CD4-positive, CD25-positive, alpha-beta regulatory T cell (primary cell): ENCODE results near the gene GRIK1. TPM values are rescaled to one million over a fixed set of nuclear protein-coding genes. Genes with fewer than 3 reads are reported as not detected.

ENCODE experiments used
- ATAC-seq, 2 donors: fragments of 150-1000 bp; cut with Tn5 transposase; one replicate each; pipeline ENCODE4 v1.10.0; 2021; ENCODE audit warnings: low read depth in 2 of 2, moderate number of reproducible peaks in 2 of 2, moderate library complexity in 1 of 2
- DNase-seq, 3 donors: peaks; one replicate each; pipeline versions ENCODE4 v3.0.0 to v3.0.0-alpha.2; 2012 to 2022; ENCODE audit warnings: mixed read lengths in 1 of 3
- H3K27ac ChIP-seq: one replicate; pipeline ENCODE4 v1.7.0; 2013; ENCODE audit warnings: mild to moderate bottlenecking, low read length; ENCODE audit not compliant: insufficient read depth, poor library complexity, severe bottlenecking
- H3K27me3 ChIP-seq: one replicate; pipeline ENCODE4 v1.7.0; 2013; ENCODE audit warnings: low read length; ENCODE audit not compliant: control insufficient read depth, insufficient read depth
- H3K36me3 ChIP-seq: one replicate; pipeline ENCODE4 v1.7.0; 2013; ENCODE audit warnings: mild to moderate bottlenecking, low read length, moderate library complexity; ENCODE audit not compliant: control insufficient read depth, insufficient read depth
- H3K4me1 ChIP-seq: 2 replicates; pipeline ENCODE4 v1.7.0; 2013; ENCODE audit warnings: mild to moderate bottlenecking, low read length; ENCODE audit not compliant: insufficient read depth, control insufficient read depth, poor library complexity, severe bottlenecking
- H3K4me3 ChIP-seq: one replicate; pipeline ENCODE4 v1.7.0; 2013; ENCODE audit warnings: low read depth, mild to moderate bottlenecking, low read length, moderate library complexity
- H3K9me3 ChIP-seq, 2 experiments: 1 replicate in 1 of 2; 2 replicates in 1 of 2; pipeline ENCODE4 v1.7.0; 2013; ENCODE audit warnings: low read length in 2 of 2, mild to moderate bottlenecking in 1 of 2, moderate library complexity in 1 of 2; ENCODE audit not compliant: control insufficient read depth in 2 of 2
- H3K27ac Mint-ChIP-seq, 3 donors: one replicate each; pipeline ENCODE4 v1.8.0; 2020 to 2022; ENCODE audit warnings: mild to moderate bottlenecking in 3 of 3, mixed read lengths in 3 of 3, moderate library complexity in 2 of 3
- H3K27me3 Mint-ChIP-seq: one replicate; pipeline ENCODE4 v1.8.0; 2022; ENCODE audit warnings: mild to moderate bottlenecking, mixed read lengths
- H3K36me3 Mint-ChIP-seq: one replicate; pipeline ENCODE4 v1.8.0; 2020; ENCODE audit warnings: mixed read lengths
- H3K4me1 Mint-ChIP-seq, 4 donors: one replicate each; pipeline ENCODE4 v1.8.0; 2020 to 2022; ENCODE audit warnings: mixed read lengths in 4 of 4, mild to moderate bottlenecking in 1 of 4
- H3K4me3 Mint-ChIP-seq, 4 donors: one replicate each; pipeline ENCODE4 v1.8.0; 2020 to 2022; ENCODE audit warnings: mild to moderate bottlenecking in 4 of 4, mixed read lengths in 4 of 4, moderate library complexity in 3 of 4
- H3K9me3 Mint-ChIP-seq, 7 donors: one replicate each; pipeline ENCODE4 v1.8.0; 2020 to 2022; ENCODE audit warnings: mixed read lengths in 7 of 7, mild to moderate bottlenecking in 3 of 7, moderate library complexity in 2 of 7
- polyA plus RNA-seq, 4 donors: library from polyadenylated mRNA; unstranded; fragments of 300-500 nt; fragmentation: Illumina TruSeq; gene quantifications; one replicate each; pipeline ENCODE4 v1.2.3, GENCODE V29; 2021
- total RNA-seq: library from RNA; stranded (reverse); gene quantifications from one replicate; pipeline ENCODE4 v1.2.3, GENCODE V29; 2022

Gene GRIK1
- total and polyA plus RNA-seq, 5 donors from 2014 or later = 0.06 TPM; not detected in 4

- no peaks in the 10 kb centered on the region for H3K36me3 Mint-ChIP-seq
- no peak overlapping the region for H3K27ac Mint-ChIP-seq
- H3K36me3 ChIP-seq = no peaks in the 10 kb centered on the region
- no peak overlapping the region for H3K4me3 ChIP-seq
- no peaks in the 10 kb centered on the region for H3K27me3 ChIP-seq
- no peak overlapping the region for H3K27ac ChIP-seq
- peaks cover 4% of the 10 kb centered on the region for H3K27me3 Mint-ChIP-seq
- H3K4me1 Mint-ChIP-seq = no peaks in the 10 kb centered on the region
- no peak for DNase-seq
- no peak for ATAC-seq
- no peaks in the 10 kb centered on the region for H3K9me3 ChIP-seq
- no peak overlapping the region for H3K4me3 Mint-ChIP-seq
- H3K9me3 Mint-ChIP-seq = peaks cover 0 to 2% (median 0%) of the 10 kb centered on the region in 7 donors
- no peaks in the 10 kb centered on the region for H3K4me1 ChIP-seq
Observed at GRCh38 chr21:29691616-29692491, 247.9 kb downstream of the GRIK1 start.

GRCh38 chr21:29689753-29690152 is 250.0 kb downstream of the GRIK1 start:
- H3K9me3 Mint-ChIP-seq = peaks cover 0 to under 1% (median 0%) of the 10 kb centered on the region in 7 donors

GRCh38 chr21:29684106-29684505 is 255.7 kb downstream of the GRIK1 start:
- Mint-ChIP-seq H3K27ac (no peak overlapping the region), H3K36me3 (no peaks in the 10 kb centered on the region), H3K9me3 (peaks cover 0 to 4% (median 1%) of the 10 kb centered on the region in 7 donors), H3K4me1 (no peaks in the 10 kb centered on the region), H3K27me3 (peaks cover 4% of the 10 kb centered on the region), H3K4me3 (no peak overlapping the region)
- H3K27me3 ChIP-seq = no peaks in the 10 kb centered on the region
- H3K4me3 ChIP-seq = no peak overlapping the region
- H3K36me3 ChIP-seq = no peaks in the 10 kb centered on the region
- H3K27ac ChIP-seq = no peak overlapping the region
- no peaks in the 10 kb centered on the region for H3K9me3 ChIP-seq
- ATAC-seq (no peak), DNase-seq (no peak)
- no peaks in the 10 kb centered on the region for H3K4me1 ChIP-seq

More at GRCh38 chr21:29689753-29690152, 250.0 kb downstream of the GRIK1 start:
- peaks cover 4% of the 10 kb centered on the region for H3K27me3 Mint-ChIP-seq
- Histone ChIP-seq H3K27me3 (no peaks in the 10 kb centered on the region), H3K36me3 (no peaks in the 10 kb centered on the region), H3K9me3 (no peaks in the 10 kb centered on the region), H3K27ac (no peak overlapping the region), H3K4me1 (no peaks in the 10 kb centered on the region), H3K4me3 (no peak overlapping the region)
- no peaks in the 10 kb centered on the region for H3K4me1 Mint-ChIP-seq
- ATAC-seq (no peak), DNase-seq (no peak)
- no peak overlapping the region for H3K4me3 Mint-ChIP-seq
- H3K36me3 Mint-ChIP-seq = no peaks in the 10 kb centered on the region
- no peak overlapping the region for H3K27ac Mint-ChIP-seq

GRCh38 chr21:29682800-29683199 is 257.0 kb downstream of the GRIK1 start:
- Mint-ChIP-seq H3K27ac (no peak overlapping the region), H3K27me3 (no peaks in the 10 kb centered on the region), H3K36me3 (no peaks in the 10 kb centered on the region), H3K4me3 (no peak overlapping the region), H3K4me1 (no peaks in the 10 kb centered on the region), H3K9me3 (peaks cover 0 to 4% (median 1%) of the 10 kb centered on the region in 7 donors)
- H3K36me3 ChIP-seq = no peaks in the 10 kb centered on the region
- H3K4me1 ChIP-seq = no peaks in the 10 kb centered on the region
- no peak overlapping the region for H3K4me3 ChIP-seq
- H3K9me3 ChIP-seq = no peaks in the 10 kb centered on the region
- no peak overlapping the region for H3K27ac ChIP-seq
- no peak for DNase-seq
- no peak for ATAC-seq
- H3K27me3 ChIP-seq = no peaks in the 10 kb centered on the region

GRCh38 chr21:29680273-29680672 is 259.5 kb downstream of the GRIK1 start:
- H3K9me3 ChIP-seq = no peaks in the 10 kb centered on the region
- no peak for ATAC-seq
- no peak overlapping the region for H3K4me3 ChIP-seq
- no peak for DNase-seq
- no peaks in the 10 kb centered on the region for H3K27me3 Mint-ChIP-seq
- H3K9me3 Mint-ChIP-seq = peaks cover 0 to 4% (median 1%) of the 10 kb centered on the region in 7 donors
- H3K4me1 ChIP-seq = no peaks in the 10 kb centered on the region
- H3K27ac ChIP-seq = no peak overlapping the region
- no peak overlapping the region for H3K27ac Mint-ChIP-seq
- H3K4me1 Mint-ChIP-seq = no peaks in the 10 kb centered on the region
- no peak overlapping the region for H3K4me3 Mint-ChIP-seq
- no peaks in the 10 kb centered on the region for H3K27me3 ChIP-seq
- no peaks in the 10 kb centered on the region for H3K36me3 Mint-ChIP-seq
- H3K36me3 ChIP-seq = no peaks in the 10 kb centered on the region

GRCh38 chr21:29678626-29679025 is 261.2 kb downstream of the GRIK1 start:
- no peaks in the 10 kb centered on the region for H3K4me1 Mint-ChIP-seq
- Histone ChIP-seq H3K4me3 (no peak overlapping the region), H3K27ac (no peak overlapping the region), H3K4me1 (no peaks in the 10 kb centered on the region), H3K36me3 (no peaks in the 10 kb centered on the region), H3K9me3 (no peaks in the 10 kb centered on the region), H3K27me3 (no peaks in the 10 kb centered on the region)
- H3K36me3 Mint-ChIP-seq = no peaks in the 10 kb centered on the region
- ATAC-seq = no peak
- no peaks in the 10 kb centered on the region for H3K27me3 Mint-ChIP-seq
- H3K9me3 Mint-ChIP-seq = peaks cover 0 to 4% (median 0%) of the 10 kb centered on the region in 7 donors
- no peak for DNase-seq
- H3K27ac Mint-ChIP-seq = no peak overlapping the region
- H3K4me3 Mint-ChIP-seq = no peak overlapping the region

GRCh38 chr21:29677326-29677725 is 262.5 kb downstream of the GRIK1 start:
- no peaks in the 10 kb centered on the region for H3K4me1 ChIP-seq
- H3K27me3 ChIP-seq = no peaks in the 10 kb centered on the region
- no peak overlapping the region for H3K27ac ChIP-seq
- Mint-ChIP-seq H3K27ac (no peak overlapping the region), H3K4me3 (no peak overlapping the region), H3K9me3 (peaks cover 0 to 1% (median 0%) of the 10 kb centered on the region in 7 donors), H3K27me3 (no peaks in the 10 kb centered on the region), H3K36me3 (no peaks in the 10 kb centered on the region), H3K4me1 (no peaks in the 10 kb centered on the region)
- H3K9me3 ChIP-seq = no peaks in the 10 kb centered on the region
- DNase-seq = no peak
- H3K36me3 ChIP-seq = no peaks in the 10 kb centered on the region
- no peak overlapping the region for H3K4me3 ChIP-seq
- ATAC-seq = no peak

- H3K36me3 ChIP-seq = no peaks in the 10 kb centered on the region
- ATAC-seq (no peak), DNase-seq (no peak)
- H3K4me3 ChIP-seq = no peak overlapping the region
- Mint-ChIP-seq H3K27me3 (peaks cover 5% of the 10 kb centered on the region), H3K27ac (no peak overlapping the region), H3K36me3 (no peaks in the 10 kb centered on the region), H3K4me1 (no peaks in the 10 kb centered on the region), H3K9me3 (peaks cover 0 to 1% (median 0%) of the 10 kb centered on the region in 7 donors), H3K4me3 (no peak overlapping the region)
- H3K27ac ChIP-seq = no peak overlapping the region
- H3K27me3 ChIP-seq = no peaks in the 10 kb centered on the region
- no peaks in the 10 kb centered on the region for H3K9me3 ChIP-seq
- no peaks in the 10 kb centered on the region for H3K4me1 ChIP-seq
Observed at GRCh38 chr21:29676395-29676794, 263.4 kb downstream of the GRIK1 start.
